ENCODE data around the gene PPP4R1.
A peak's percentile ranks its signal among the peaks of the same experiment; 100 is the strongest.

PPP4R1 gene

GRCh38 chr18:9581667-9582066 is 32.7 kb downstream of the PPP4R1 start:
- TF ChIP-seq POLR2AphosphoS5 (IDR thresholded peaks at IDR 0.05; ENCODE audit: low read depth, low read length) (no peak), POLR2A (IDR thresholded peaks at IDR 0.05; ENCODE audit: low read depth, low read length) (no peak), TAF1 (IDR thresholded peaks at IDR 0.05; ENCODE audit: borderline replicate concordance, low read depth, low read length) (no peak)
- FAIRE-seq (no peak), DNase-seq (ENCODE audit: insufficient read length) (no peak)

GRCh38 chr18:9578306-9578705 is 36.1 kb downstream of the PPP4R1 start:
- DNase-seq (ENCODE audit: insufficient read length) (no peak), FAIRE-seq (no peak)
- TF ChIP-seq POLR2AphosphoS5 (IDR thresholded peaks at IDR 0.05; ENCODE audit: low read depth, low read length): no peak
- TF ChIP-seq TAF1 (IDR thresholded peaks at IDR 0.05; ENCODE audit: borderline replicate concordance, low read depth, low read length): no peak
- no peak for TF ChIP-seq POLR2A (IDR thresholded peaks at IDR 0.05; ENCODE audit: low read depth, low read length)

- FAIRE-seq (no peak), DNase-seq (ENCODE audit: insufficient read length) (no peak)
- TF ChIP-seq POLR2AphosphoS5 (IDR thresholded peaks at IDR 0.05; ENCODE audit: low read depth, low read length): no peak
- no peak for TF ChIP-seq POLR2A (IDR thresholded peaks at IDR 0.05; ENCODE audit: low read depth, low read length)
- no peak for TF ChIP-seq TAF1 (IDR thresholded peaks at IDR 0.05; ENCODE audit: borderline replicate concordance, low read depth, low read length)
Observed at GRCh38 chr18:9577361-9577760, 37.0 kb downstream of the PPP4R1 start.

- peak; percentile 19 for DNase-seq (ENCODE audit: insufficient read length)
- FAIRE-seq: peak; percentile 86
- no peak for TF ChIP-seq POLR2A (IDR thresholded peaks at IDR 0.05; ENCODE audit: low read depth, low read length)
- no peak for TF ChIP-seq POLR2AphosphoS5 (IDR thresholded peaks at IDR 0.05; ENCODE audit: low read depth, low read length)
- TF ChIP-seq TAF1 (IDR thresholded peaks at IDR 0.05; ENCODE audit: borderline replicate concordance, low read depth, low read length): no peak
Observed at GRCh38 chr18:9575558-9575957, 38.8 kb downstream of the PPP4R1 start.

- TF ChIP-seq POLR2AphosphoS5 (IDR thresholded peaks at IDR 0.05; ENCODE audit: low read depth, low read length) (no peak), POLR2A (IDR thresholded peaks at IDR 0.05; ENCODE audit: low read depth, low read length) (no peak), TAF1 (IDR thresholded peaks at IDR 0.05; ENCODE audit: borderline replicate concordance, low read depth, low read length) (no peak)
- no peak for FAIRE-seq
- DNase-seq (ENCODE audit: insufficient read length): no peak
Observed at GRCh38 chr18:9574473-9575115, 39.8 kb downstream of the PPP4R1 start.

- DNase-seq (ENCODE audit: insufficient read length): no peak
- no peak for FAIRE-seq
- TF ChIP-seq POLR2AphosphoS5 (IDR thresholded peaks at IDR 0.05; ENCODE audit: low read depth, low read length) (no peak), TAF1 (IDR thresholded peaks at IDR 0.05; ENCODE audit: borderline replicate concordance, low read depth, low read length) (no peak), POLR2A (IDR thresholded peaks at IDR 0.05; ENCODE audit: low read depth, low read length) (no peak)
Observed at GRCh38 chr18:9571546-9571945, 42.8 kb downstream of the PPP4R1 start.

- DNase-seq (ENCODE audit: insufficient read length) (no peak), FAIRE-seq (no peak)
- no peak for TF ChIP-seq TAF1 (IDR thresholded peaks at IDR 0.05; ENCODE audit: borderline replicate concordance, low read depth, low read length)
- TF ChIP-seq POLR2AphosphoS5 (IDR thresholded peaks at IDR 0.05; ENCODE audit: low read depth, low read length): no peak
- TF ChIP-seq POLR2A (IDR thresholded peaks at IDR 0.05; ENCODE audit: low read depth, low read length): no peak
Observed at GRCh38 chr18:9570255-9570654, 44.1 kb downstream of the PPP4R1 start.

GRCh38 chr18:9569178-9569577 is 45.2 kb downstream of the PPP4R1 start:
- DNase-seq (ENCODE audit: insufficient read length) (no peak), FAIRE-seq (no peak)
- TF ChIP-seq POLR2A (IDR thresholded peaks at IDR 0.05; ENCODE audit: low read depth, low read length) (no peak), TAF1 (IDR thresholded peaks at IDR 0.05; ENCODE audit: borderline replicate concordance, low read depth, low read length) (no peak), POLR2AphosphoS5 (IDR thresholded peaks at IDR 0.05; ENCODE audit: low read depth, low read length) (no peak)

- TF ChIP-seq TAF1 (IDR thresholded peaks at IDR 0.05; ENCODE audit: borderline replicate concordance, low read depth, low read length) (no peak), POLR2A (IDR thresholded peaks at IDR 0.05; ENCODE audit: low read depth, low read length) (no peak), POLR2AphosphoS5 (IDR thresholded peaks at IDR 0.05; ENCODE audit: low read depth, low read length) (no peak)
- FAIRE-seq (no peak), DNase-seq (ENCODE audit: insufficient read length) (no peak)
Observed at GRCh38 chr18:9568186-9568585, 46.2 kb downstream of the PPP4R1 start.

- DNase-seq (ENCODE audit: insufficient read length) (no peak), FAIRE-seq (no peak)
- TF ChIP-seq POLR2A (IDR thresholded peaks at IDR 0.05; ENCODE audit: low read depth, low read length) (no peak), TAF1 (IDR thresholded peaks at IDR 0.05; ENCODE audit: borderline replicate concordance, low read depth, low read length) (no peak), POLR2AphosphoS5 (IDR thresholded peaks at IDR 0.05; ENCODE audit: low read depth, low read length) (no peak)
Observed at GRCh38 chr18:9565407-9565806, 49.0 kb downstream of the PPP4R1 start.

- FAIRE-seq: no peak
Observed at GRCh38 chr18:9563331-9563730, 51.0 kb downstream of the PPP4R1 start.

GRCh38 chr18:9562584-9562983 is 51.8 kb downstream of the PPP4R1 start:
- no peak for DNase-seq (ENCODE audit: insufficient read length)
- no peak for FAIRE-seq
- no peak for TF ChIP-seq TAF1 (IDR thresholded peaks at IDR 0.05; ENCODE audit: borderline replicate concordance, low read depth, low read length)
- TF ChIP-seq POLR2A (IDR thresholded peaks at IDR 0.05; ENCODE audit: low read depth, low read length): no peak
- TF ChIP-seq POLR2AphosphoS5 (IDR thresholded peaks at IDR 0.05; ENCODE audit: low read depth, low read length): no peak

More at GRCh38 chr18:9563331-9563730, 51.0 kb downstream of the PPP4R1 start:
- no peak for DNase-seq (ENCODE audit: insufficient read length)
- no peak for TF ChIP-seq POLR2AphosphoS5 (IDR thresholded peaks at IDR 0.05; ENCODE audit: low read depth, low read length)
- no peak for TF ChIP-seq TAF1 (IDR thresholded peaks at IDR 0.05; ENCODE audit: borderline replicate concordance, low read depth, low read length)
- no peak for TF ChIP-seq POLR2A (IDR thresholded peaks at IDR 0.05; ENCODE audit: low read depth, low read length)
